HepG2 (cell line): ENCODE measurements around the gene DRAP1. TPM values are rescaled to one million over a fixed set of nuclear protein-coding genes. Genes with fewer than 3 reads are reported as not detected.

Source experiments
- ZKSCAN5 ChIP-seq: sonication (generic); formaldehyde crosslinking; IDR thresholded peaks from 2 replicates; pipeline ENCODE4 v1.5.1; 2020; ENCODE audit warnings: mild to moderate bottlenecking, missing genetic modification reagents
- ZNF564 ChIP-seq: sonication (generic); formaldehyde crosslinking; IDR thresholded peaks from 2 replicates; pipeline ENCODE4 v1.8.1; 2023; ENCODE audit warnings: mild to moderate bottlenecking, missing genetic modification reagents
- polyA plus RNA-seq, 8 experiments: library from polyadenylated mRNA; depleted of rRNA in 3 of 8; stranded (reverse) in 7 of 8; unstranded in 1 of 8; fragments of >200 nt; fragmentation: Illumina TruSeq in 4 of 8; extraction: Trizol in 4 of 8; gene quantifications; 2 replicates each; pipeline versions ENCODE4 v1.2.1 to v1.2.3, GENCODE V29; 2011 to 2016; ENCODE audit warnings: low read depth in 4 of 8, missing spikeins in 1 of 8, mixed read lengths in 1 of 8; ENCODE audit not compliant: insufficient read depth in 1 of 8
- total RNA-seq, 5 experiments: library from RNA; depleted of rRNA; stranded (reverse); fragments of >200 nt; fragmentation: Illumina TruSeq; extraction: Trizol; gene quantifications; 2 replicates each; pipeline ENCODE4 v1.2.3, GENCODE V29; 2016; ENCODE audit warnings: low read depth in 1 of 5
- TF ChIP-seq, protein P1 (sequence below): sonication (generic); formaldehyde crosslinking; IDR thresholded peaks from 2 replicates; pipeline ENCODE4 v1.4.0; 2020; ENCODE audit warnings: missing genetic modification reagents
- TF ChIP-seq, protein P2 (sequence below): sonication (generic); formaldehyde crosslinking; IDR thresholded peaks from one replicate; pipeline ENCODE4 v1.5.1; 2020; ENCODE audit warnings: mild to moderate bottlenecking, missing genetic modification reagents; ENCODE audit errors: not compliant biosample characterization
- TF ChIP-seq, protein P3 (sequence below), 2 experiments: sonication (generic) in 1 of 2; formaldehyde crosslinking in 1 of 2; IDR thresholded peaks; 2 replicates each; pipeline versions ENCODE4 v1.5.1 to v1.6.1; 2011 to 2020; ENCODE audit warnings: borderline replicate concordance in 1 of 2, low read depth in 1 of 2, low read length in 1 of 2, mild to moderate bottlenecking in 1 of 2, missing genetic modification reagents in 1 of 2, moderate library complexity in 1 of 2
- TF ChIP-seq, protein P4 (sequence below): sonication (generic); formaldehyde crosslinking; IDR thresholded peaks from 2 replicates; pipeline ENCODE4 v1.4.0; 2020; ENCODE audit warnings: low read depth, missing genetic modification reagents

Gene DRAP1
- total and polyA plus RNA-seq, 2 of the 13 experiments (the other 11 are each of a cell fraction or from before 2014, with no cell fraction given): 46.8 to 52.3 TPM

DNA sequence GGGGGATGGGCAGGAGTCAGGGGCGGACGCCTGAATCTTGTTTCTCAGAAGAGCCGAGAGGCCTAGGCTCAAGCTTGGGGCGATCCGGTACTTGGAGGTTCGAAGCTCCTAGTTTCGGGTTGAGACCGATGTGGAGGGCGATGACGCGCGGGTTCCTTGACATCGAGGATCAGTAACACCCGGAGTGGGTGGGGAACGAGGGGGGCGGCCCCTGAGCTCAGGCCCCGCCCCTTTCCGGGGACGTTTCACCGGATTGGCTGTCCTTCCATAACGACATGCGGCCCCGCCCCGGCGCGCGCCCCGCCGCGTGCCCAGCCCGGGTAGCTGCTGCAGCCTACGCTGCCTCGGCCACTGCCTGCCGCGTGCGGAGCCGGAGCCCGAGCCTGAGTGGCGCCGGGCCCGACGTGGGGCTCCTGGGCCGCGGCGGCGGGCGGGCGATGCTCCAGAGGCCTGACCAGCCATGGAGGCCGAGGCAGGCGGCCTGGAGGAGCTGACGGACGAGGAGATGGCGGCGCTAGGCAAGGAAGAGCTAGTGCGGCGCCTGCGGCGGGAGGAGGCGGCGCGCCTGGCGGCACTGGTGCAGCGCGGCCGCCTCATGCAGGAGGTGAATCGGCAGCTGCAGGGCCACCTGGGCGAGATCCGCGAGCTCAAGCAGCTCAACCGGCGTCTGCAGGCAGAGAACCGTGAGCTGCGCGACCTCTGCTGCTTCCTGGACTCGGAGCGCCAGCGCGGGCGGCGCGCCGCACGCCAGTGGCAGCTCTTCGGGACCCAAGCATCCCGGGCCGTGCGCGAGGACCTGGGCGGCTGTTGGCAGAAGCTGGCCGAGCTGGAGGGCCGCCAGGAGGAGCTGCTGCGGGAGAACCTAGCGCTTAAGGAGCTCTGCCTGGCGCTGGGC is 28.7 kb upstream of the DRAP1 start, which contains the start of gene CCDC85B (continued):
- TF ChIP-seq, protein P1, sequence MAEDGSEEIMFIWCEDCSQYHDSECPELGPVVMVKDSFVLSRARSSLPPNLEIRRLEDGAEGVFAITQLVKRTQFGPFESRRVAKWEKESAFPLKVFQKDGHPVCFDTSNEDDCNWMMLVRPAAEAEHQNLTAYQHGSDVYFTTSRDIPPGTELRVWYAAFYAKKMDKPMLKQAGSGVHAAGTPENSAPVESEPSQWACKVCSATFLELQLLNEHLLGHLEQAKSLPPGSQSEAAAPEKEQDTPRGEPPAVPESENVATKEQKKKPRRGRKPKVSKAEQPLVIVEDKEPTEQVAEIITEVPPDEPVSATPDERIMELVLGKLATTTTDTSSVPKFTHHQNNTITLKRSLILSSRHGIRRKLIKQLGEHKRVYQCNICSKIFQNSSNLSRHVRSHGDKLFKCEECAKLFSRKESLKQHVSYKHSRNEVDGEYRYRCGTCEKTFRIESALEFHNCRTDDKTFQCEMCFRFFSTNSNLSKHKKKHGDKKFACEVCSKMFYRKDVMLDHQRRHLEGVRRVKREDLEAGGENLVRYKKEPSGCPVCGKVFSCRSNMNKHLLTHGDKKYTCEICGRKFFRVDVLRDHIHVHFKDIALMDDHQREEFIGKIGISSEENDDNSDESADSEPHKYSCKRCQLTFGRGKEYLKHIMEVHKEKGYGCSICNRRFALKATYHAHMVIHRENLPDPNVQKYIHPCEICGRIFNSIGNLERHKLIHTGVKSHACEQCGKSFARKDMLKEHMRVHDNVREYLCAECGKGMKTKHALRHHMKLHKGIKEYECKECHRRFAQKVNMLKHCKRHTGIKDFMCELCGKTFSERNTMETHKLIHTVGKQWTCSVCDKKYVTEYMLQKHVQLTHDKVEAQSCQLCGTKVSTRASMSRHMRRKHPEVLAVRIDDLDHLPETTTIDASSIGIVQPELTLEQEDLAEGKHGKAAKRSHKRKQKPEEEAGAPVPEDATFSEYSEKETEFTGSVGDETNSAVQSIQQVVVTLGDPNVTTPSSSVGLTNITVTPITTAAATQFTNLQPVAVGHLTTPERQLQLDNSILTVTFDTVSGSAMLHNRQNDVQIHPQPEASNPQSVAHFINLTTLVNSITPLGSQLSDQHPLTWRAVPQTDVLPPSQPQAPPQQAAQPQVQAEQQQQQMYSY (CRISPR knock-in tag): peak; percentile 44; the same call in 1 of the 2 replicates
- TF ChIP-seq ZNF564 (CRISPR knock-in tag) (no peak; the same call in 1 of the 2 replicates), ZKSCAN5 (CRISPR knock-in tag) (no peak)
- TF ChIP-seq, protein P2, sequence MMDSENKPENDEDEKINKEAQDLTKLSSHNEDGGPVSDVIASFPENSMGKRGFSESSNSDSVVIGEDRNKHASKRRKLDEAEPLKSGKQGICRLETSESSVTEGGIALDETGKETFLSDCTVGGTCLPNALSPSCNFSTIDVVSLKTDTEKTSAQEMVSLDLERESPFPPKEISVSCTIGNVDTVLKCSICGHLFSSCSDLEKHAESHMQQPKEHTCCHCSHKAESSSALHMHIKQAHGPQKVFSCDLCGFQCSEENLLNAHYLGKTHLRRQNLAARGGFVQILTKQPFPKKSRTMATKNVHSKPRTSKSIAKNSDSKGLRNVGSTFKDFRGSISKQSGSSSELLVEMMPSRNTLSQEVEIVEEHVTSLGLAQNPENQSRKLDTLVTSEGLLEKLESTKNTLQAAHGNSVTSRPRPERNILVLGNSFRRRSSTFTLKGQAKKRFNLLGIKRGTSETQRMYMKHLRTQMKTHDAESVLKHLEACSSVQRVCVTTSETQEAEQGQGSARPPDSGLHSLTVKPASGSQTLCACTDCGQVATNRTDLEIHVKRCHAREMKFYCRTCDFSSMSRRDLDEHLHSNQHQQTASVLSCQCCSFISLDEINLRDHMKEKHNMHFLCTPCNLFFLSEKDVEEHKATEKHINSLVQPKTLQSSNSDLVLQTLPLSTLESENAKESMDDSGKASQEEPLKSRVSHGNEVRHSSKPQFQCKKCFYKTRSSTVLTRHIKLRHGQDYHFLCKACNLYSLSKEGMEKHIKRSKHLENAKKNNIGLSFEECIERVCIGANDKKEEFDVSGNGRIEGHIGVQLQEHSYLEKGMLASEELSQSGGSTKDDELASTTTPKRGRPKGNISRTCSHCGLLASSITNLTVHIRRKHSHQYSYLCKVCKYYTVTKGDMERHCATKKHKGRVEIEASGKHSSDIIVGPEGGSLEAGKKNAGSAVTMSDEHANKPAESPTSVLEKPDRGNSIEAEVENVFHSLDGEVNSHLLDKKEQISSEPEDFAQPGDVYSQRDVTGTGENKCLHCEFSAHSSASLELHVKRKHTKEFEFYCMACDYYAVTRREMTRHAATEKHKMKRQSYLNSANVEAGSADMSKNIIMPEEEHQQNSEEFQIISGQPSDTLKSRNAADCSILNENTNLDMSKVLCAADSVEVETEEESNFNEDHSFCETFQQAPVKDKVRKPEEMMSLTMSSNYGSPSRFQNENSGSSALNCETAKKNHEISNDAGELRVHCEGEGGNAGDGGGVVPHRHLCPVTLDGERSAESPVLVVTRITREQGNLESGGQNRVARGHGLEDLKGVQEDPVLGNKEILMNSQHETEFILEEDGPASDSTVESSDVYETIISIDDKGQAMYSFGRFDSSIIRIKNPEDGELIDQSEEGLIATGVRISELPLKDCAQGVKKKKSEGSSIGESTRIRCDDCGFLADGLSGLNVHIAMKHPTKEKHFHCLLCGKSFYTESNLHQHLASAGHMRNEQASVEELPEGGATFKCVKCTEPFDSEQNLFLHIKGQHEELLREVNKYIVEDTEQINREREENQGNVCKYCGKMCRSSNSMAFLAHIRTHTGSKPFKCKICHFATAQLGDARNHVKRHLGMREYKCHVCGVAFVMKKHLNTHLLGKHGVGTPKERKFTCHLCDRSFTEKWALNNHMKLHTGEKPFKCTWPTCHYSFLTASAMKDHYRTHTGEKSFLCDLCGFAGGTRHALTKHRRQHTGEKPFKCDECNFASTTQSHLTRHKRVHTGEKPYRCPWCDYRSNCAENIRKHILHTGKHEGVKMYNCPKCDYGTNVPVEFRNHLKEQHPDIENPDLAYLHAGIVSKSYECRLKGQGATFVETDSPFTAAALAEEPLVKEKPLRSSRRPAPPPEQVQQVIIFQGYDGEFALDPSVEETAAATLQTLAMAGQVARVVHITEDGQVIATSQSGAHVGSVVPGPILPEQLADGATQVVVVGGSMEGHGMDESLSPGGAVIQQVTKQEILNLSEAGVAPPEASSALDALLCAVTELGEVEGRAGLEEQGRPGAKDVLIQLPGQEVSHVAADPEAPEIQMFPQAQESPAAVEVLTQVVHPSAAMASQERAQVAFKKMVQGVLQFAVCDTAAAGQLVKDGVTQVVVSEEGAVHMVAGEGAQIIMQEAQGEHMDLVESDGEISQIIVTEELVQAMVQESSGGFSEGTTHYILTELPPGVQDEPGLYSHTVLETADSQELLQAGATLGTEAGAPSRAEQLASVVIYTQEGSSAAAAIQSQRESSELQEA (CRISPR knock-in tag): no peak
- TF ChIP-seq, protein P3, sequence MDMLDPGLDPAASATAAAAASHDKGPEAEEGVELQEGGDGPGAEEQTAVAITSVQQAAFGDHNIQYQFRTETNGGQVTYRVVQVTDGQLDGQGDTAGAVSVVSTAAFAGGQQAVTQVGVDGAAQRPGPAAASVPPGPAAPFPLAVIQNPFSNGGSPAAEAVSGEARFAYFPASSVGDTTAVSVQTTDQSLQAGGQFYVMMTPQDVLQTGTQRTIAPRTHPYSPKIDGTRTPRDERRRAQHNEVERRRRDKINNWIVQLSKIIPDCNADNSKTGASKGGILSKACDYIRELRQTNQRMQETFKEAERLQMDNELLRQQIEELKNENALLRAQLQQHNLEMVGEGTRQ (IDR thresholded peaks at IDR 0.05; ENCODE audit: low read depth, low read length): no peak
- TF ChIP-seq, protein P3 (CRISPR knock-in tag; IDR thresholded peaks at IDR 0.05; ENCODE audit: borderline replicate concordance): no peak
- TF ChIP-seq, protein P4, sequence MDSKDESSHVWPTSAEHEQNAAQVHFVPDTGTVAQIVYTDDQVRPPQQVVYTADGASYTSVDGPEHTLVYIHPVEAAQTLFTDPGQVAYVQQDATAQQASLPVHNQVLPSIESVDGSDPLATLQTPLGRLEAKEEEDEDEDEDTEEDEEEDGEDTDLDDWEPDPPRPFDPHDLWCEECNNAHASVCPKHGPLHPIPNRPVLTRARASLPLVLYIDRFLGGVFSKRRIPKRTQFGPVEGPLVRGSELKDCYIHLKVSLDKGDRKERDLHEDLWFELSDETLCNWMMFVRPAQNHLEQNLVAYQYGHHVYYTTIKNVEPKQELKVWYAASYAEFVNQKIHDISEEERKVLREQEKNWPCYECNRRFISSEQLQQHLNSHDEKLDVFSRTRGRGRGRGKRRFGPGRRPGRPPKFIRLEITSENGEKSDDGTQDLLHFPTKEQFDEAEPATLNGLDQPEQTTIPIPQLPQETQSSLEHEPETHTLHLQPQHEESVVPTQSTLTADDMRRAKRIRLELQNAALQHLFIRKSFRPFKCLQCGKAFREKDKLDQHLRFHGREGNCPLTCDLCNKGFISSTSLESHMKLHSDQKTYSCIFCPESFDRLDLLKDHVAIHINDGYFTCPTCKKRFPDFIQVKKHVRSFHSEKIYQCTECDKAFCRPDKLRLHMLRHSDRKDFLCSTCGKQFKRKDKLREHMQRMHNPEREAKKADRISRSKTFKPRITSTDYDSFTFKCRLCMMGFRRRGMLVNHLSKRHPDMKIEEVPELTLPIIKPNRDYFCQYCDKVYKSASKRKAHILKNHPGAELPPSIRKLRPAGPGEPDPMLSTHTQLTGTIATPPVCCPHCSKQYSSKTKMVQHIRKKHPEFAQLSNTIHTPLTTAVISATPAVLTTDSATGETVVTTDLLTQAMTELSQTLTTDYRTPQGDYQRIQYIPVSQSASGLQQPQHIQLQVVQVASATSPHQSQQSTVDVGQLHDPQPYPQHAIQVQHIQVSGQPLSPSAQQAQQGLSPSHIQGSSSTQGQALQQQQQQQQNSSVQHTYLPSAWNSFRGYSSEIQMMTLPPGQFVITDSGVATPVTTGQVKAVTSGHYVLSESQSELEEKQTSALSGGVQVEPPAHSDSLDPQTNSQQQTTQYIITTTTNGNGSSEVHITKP (CRISPR knock-in tag): no peak
